Skeletal muscle satellite cell (primary cell): Measurements from ENCODE around the gene EIF3D.
"Not testable (repeated sequence)": the region's sequence is repeated elsewhere in the genome, so short reads cannot be mapped to it uniquely, and the experiment has no call there.

ENCODE experiments used
- H3K27me3 ChIP-seq: 2 replicates; pipeline ENCODE4 v1.7.0; 2013; ENCODE audit warnings: low read length; ENCODE audit not compliant: control insufficient read depth, insufficient read depth
- H3K36me3 ChIP-seq: 2 replicates; pipeline ENCODE4 v1.7.0; 2013; ENCODE audit warnings: mild to moderate bottlenecking, control low read depth, low read length; ENCODE audit not compliant: insufficient read depth
- H3K4me1 ChIP-seq: 2 replicates; pipeline ENCODE4 v1.7.0; 2013; ENCODE audit warnings: low read length; ENCODE audit not compliant: control insufficient read depth, insufficient read depth
- H3K4me2 ChIP-seq: 2 replicates; pipeline ENCODE4 v1.7.0; 2013; ENCODE audit warnings: mild to moderate bottlenecking, low read length
- H3K4me3 ChIP-seq: 2 replicates; pipeline ENCODE4 v1.7.0; 2013; ENCODE audit warnings: low read length
- H3K9ac ChIP-seq: 2 replicates; pipeline ENCODE4 v1.7.0; 2013; ENCODE audit warnings: mild to moderate bottlenecking, low read depth, low read length, moderate library complexity
- H3K9me3 ChIP-seq: replicated peaks from 2 replicates; pipeline ENCODE4 v1.7.0; 2013; ENCODE audit warnings: mild to moderate bottlenecking, control low read depth, low read length

Gene EIF3D

DNA sequence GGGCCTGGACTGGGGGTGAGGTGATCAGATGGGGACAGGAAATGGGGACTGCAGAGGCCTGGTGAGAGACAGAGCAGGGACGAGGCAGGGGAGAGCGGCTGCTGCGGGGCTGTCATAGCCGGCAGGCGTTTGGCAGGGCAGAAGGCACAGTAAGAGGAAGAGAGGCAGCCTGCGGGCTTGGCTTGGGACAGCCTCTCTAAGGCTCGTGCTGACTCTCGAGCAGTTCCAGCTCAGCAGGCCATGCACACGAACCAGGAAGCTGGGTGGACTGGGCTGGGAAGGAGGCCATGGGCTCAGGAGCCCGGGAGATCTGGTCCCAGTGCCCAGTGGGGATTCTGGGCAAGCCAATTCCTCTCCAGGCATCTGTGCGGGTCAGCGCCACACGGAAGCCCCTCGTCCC is 19.6 kb upstream of the EIF3D start:
- Histone ChIP-seq H3K4me2 (no peak overlapping the region), H3K9me3 (no peaks in the 10 kb centered on the region), H3K4me1 (peaks cover 20% of the 10 kb centered on the region), H3K9ac (no peak overlapping the region), H3K36me3 (no peaks in the 10 kb centered on the region), H3K27me3 (peaks cover 24% of the 10 kb centered on the region), H3K4me3 (no peak overlapping the region)

DNA sequence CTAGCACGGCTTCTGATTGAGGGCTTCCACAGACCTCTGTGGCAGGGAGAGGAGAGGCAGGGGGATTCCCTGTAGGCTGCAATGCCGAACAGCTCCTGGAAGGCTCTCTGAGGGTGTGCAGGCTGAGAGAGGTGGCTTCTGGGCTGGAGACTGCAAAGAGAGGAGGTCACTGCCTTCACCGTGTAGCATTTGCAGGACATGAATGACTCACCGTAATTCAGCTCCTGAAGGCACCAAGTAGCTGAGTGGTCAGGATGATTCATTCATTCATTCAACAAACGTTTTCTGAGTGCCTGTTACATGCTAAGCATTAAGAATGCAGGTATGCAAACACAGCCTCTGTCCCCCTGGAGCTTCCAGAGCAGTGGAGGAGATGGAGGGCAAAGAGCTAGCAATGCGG is 18.0 kb upstream of the EIF3D start:
- no peaks in the 10 kb centered on the region for H3K9me3 ChIP-seq
- H3K4me1 ChIP-seq = peaks cover 25% of the 10 kb centered on the region
- no peak overlapping the region for H3K9ac ChIP-seq

DNA sequence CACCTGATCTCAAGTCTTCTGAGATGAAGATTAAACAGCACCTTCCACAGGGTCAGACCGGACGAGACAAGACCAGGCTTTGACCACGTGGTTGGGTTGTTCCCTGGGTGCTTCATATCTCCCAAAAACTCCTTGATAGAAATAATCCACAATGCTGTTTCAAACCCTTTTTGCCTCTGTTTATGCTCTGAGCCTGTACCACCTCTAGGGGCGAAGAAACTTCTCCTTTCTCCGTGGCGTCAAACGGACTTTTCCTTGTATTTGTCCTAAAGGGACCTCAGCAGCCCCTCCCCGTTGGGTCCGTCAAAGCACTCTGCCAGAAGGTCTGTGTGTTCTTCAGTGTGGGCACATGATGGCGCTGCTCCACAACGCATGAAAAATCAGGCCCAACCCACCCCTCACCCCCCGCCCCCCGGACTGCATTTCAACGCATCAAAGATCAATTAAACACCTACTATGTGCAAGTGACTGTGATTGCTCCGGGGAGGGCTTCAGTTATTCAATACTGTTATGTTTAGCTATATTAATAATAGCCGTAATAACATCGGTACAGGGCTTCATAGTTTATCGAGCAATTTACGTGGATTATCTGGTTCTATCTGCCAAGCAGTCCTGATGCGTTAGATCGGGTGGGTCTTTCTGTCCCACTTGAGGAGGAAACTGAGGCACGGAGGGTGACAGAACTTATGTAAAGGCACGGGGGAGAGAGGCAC is 17.3 kb upstream of the EIF3D start:
- Histone ChIP-seq H3K27me3 (peaks cover 12% of the 10 kb centered on the region), H3K4me3 (no peak overlapping the region), H3K9me3 (no peaks in the 10 kb centered on the region), H3K4me2 (peak overlapping the region; percentile 47), H3K9ac (no peak overlapping the region), H3K36me3 (no peaks in the 10 kb centered on the region), H3K4me1 (peaks cover 31% of the 10 kb centered on the region)

More for the DNA sequence above, 18.0 kb upstream of the EIF3D start:
- Histone ChIP-seq H3K27me3 (peaks cover 19% of the 10 kb centered on the region), H3K36me3 (no peaks in the 10 kb centered on the region), H3K4me3 (no peak overlapping the region), H3K4me2 (peak overlapping the region; percentile 47)

DNA sequence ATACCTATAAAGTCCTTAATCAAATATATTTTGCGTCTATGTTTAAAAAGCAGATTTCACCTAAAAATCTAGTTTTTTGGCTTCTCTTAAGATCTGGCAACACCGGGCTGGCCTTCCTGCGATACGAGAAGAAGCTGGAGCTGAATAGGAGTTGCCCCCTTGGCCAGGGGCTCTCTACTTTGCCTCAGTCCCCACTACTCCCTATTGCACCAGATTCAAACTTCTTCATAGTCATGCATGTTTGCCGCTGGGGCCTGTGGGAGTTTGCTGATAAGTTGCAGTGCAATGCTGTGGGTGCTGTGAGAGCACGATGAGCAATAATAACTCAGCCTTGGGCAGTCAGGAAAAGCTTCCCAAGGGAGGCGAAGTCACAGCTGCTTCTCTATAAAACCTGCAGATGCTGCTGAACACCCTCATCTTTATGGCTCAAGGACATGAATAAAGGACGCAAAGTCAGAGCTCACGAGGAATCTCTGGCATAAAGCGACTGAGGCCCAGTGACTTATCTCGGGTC is 15.2 kb upstream of the EIF3D start:
- no peaks in the 10 kb centered on the region for H3K36me3 ChIP-seq
- no peak overlapping the region for H3K4me3 ChIP-seq
- no peak overlapping the region for H3K4me2 ChIP-seq
- peaks cover 2% of the 10 kb centered on the region for H3K27me3 ChIP-seq
- no peaks in the 10 kb centered on the region for H3K9me3 ChIP-seq
- H3K4me1 ChIP-seq = peaks cover 31% of the 10 kb centered on the region
- peak overlapping the region; percentile 18 for H3K9ac ChIP-seq

DNA sequence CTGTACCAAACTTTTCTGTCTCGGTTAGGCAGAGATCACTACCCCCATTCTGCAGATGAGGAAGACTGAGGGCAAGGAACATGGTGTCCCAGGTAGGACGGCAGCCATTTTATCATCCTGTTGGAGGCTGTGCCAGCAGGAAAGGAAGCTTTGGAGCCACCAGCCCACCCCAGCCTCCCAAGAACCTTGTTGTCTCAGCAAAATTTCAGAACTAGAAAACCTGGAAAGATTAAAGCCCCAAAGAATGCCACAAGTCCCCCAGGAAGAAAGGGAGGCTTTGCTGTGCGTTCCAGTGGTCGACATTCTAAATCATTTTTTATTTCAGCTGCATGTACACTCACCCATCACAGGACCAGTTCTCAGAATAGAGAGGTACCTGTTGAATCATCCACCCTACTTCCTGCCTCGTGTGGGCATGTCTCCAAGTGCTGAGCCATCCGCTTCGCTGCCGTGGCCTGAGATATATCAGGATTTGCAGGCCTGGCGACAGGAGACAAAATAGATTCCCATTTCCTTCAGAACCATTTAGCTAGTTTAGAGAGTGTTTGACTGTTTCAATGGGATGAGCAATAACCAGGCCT is 13.0 kb upstream of the EIF3D start:
- Histone ChIP-seq H3K9me3 (no peaks in the 10 kb centered on the region), H3K27me3 (peaks cover 10% of the 10 kb centered on the region), H3K9ac (peak overlapping the region; percentile 41), H3K36me3 (no peaks in the 10 kb centered on the region), H3K4me2 (peak overlapping the region; percentile 44), H3K4me3 (no peak overlapping the region), H3K4me1 (peaks cover 24% of the 10 kb centered on the region)

DNA sequence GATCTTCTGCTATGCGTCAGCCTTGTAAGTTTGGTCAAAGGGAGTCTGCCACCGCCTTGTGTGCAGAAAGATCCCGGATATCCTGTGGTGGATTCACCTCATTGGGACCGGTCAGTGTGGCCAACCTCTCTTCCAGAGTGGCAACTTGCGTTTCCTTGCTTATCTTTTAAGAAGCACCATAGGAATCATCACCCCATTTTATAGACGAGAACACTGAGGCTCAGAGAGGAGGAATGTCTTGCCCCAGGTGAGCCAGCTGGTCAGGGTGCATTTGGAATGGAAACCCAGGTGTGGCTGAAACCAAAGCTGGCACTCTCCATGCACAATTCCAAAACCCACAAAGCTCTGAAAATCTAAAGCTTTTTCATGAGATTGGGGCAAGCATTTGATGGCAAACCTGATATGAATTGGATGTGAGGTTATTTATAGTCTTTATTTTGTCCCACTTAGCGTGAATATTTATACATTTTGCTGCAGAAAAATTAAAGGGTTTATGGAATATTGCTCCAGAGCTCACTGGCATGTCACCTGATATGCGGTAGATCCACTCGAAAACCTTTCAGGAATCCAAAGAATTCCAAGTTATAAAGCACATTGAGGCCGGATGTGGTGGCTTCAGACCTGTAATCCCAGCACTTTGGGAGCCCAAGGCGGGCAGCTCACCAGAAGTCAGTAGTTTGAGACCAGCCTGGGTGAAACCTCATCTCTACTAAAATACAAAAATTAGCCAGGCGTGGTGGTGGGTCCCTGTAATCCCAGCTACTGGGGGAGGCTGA is 12.1 kb upstream of the EIF3D start:
- peak overlapping the region; percentile 41 for H3K9ac ChIP-seq
- H3K36me3 ChIP-seq = no peaks in the 10 kb centered on the region
- peaks cover 19% of the 10 kb centered on the region for H3K27me3 ChIP-seq
- no peaks in the 10 kb centered on the region for H3K9me3 ChIP-seq
- no peak overlapping the region for H3K4me2 ChIP-seq
- H3K4me1 ChIP-seq = peaks cover 19% of the 10 kb centered on the region
- no peak overlapping the region for H3K4me3 ChIP-seq

DNA sequence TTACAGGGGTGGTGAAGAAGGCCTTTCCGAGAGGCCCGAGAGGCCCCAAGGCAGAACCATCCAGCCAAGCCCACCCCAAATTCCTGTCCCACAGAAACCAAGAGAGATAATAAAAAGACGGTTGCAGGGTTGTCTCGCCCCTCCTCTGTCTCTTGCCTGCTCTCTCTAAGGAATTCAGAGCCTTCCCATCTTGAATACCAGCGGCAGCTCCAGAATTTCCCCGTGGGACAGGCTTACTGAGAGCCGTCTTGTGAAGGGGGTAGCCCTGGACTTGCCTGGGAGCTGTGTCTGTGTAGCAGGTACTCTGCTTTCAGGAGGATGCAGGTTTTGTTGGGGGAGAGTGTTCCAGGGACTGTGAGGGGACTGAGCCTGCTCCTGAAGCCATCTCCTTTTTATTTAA is 9.6 kb upstream of the EIF3D start:
- H3K9ac ChIP-seq = no peak overlapping the region
- peaks cover 12% of the 10 kb centered on the region for H3K4me1 ChIP-seq
- no peak overlapping the region for H3K4me2 ChIP-seq
- H3K36me3 ChIP-seq = no peaks in the 10 kb centered on the region
- H3K4me3 ChIP-seq = no peak overlapping the region
- H3K27me3 ChIP-seq = peaks cover 19% of the 10 kb centered on the region
- no peaks in the 10 kb centered on the region for H3K9me3 ChIP-seq

DNA sequence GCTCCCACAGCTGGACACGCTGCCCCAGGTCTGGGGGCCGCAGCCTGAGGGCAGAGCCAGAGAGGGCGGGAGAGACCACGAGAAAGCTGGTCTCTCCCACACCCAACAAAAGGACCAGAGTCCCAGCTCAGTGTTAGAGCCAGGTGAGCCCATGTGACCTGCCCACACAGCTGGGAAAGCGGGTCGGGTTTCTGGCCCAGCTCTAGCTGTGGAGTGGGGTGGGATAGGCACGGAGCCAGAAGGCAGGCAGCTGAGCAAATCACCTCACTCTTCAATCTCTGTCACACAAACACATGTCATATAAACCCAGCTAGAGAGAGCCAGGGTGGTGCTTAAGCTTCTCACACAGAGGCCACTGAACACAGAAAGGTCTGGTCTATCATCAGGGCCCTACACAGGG is 7.8 kb upstream of the EIF3D start:
- no peaks in the 10 kb centered on the region for H3K36me3 ChIP-seq
- peaks cover 5% of the 10 kb centered on the region for H3K4me1 ChIP-seq
- H3K27me3 ChIP-seq = peaks cover 19% of the 10 kb centered on the region
- H3K4me3 ChIP-seq = no peak overlapping the region
- no peak overlapping the region for H3K4me2 ChIP-seq
- H3K9ac ChIP-seq = no peak overlapping the region
- no peaks in the 10 kb centered on the region for H3K9me3 ChIP-seq

DNA sequence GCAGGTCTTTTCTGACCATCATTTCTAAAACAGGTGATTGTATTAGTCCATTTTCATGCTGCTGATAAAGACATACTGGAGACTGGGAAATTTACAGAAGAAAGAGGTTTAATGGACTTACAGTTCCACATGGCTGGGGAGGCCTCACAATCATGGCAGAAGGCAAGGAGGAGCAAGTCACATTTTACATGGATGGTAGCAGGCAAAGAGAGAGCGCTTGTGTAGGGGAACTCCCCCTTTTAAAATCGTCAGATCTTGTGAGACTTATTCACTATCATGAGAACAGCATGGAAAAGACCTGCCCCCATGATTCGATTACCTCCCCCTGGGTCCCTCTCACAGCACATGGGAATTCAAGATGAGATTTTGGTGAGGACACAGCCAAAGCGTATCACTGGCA is 4.4 kb upstream of the EIF3D start:
- H3K9me3 ChIP-seq, H3K4me3 ChIP-seq, H3K4me2 ChIP-seq, H3K4me1 ChIP-seq, H3K9ac ChIP-seq, H3K36me3 ChIP-seq: not testable (repeated sequence)
- H3K27me3 ChIP-seq = peaks cover 16% of the 10 kb centered on the region

DNA sequence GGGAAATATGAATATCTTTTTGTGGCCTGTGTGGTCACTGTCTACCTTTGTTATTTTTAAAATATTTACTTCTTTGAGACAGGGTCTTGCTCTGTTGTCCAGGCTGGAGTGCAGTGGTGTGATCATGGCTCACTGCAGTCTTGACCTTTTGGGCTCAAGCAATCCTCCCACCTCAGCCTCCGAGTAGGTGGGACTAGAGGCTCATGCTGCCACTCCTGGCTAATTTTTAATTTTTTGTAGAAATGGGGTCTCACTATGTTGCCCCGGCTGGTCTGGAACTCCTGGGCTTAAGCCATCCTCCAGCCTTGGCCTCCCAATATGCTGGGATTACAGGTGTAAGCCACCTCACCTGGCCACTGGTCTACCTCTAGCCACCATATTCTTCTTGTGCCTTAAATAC is 3.5 kb upstream of the EIF3D start:
- Histone ChIP-seq H3K4me2 (no peak overlapping the region), H3K4me3 (no peak overlapping the region), H3K36me3 (no peaks in the 10 kb centered on the region), H3K4me1 (peaks cover 11% of the 10 kb centered on the region), H3K27me3 (peaks cover 14% of the 10 kb centered on the region), H3K9me3 (no peaks in the 10 kb centered on the region), H3K9ac (no peak overlapping the region)

DNA sequence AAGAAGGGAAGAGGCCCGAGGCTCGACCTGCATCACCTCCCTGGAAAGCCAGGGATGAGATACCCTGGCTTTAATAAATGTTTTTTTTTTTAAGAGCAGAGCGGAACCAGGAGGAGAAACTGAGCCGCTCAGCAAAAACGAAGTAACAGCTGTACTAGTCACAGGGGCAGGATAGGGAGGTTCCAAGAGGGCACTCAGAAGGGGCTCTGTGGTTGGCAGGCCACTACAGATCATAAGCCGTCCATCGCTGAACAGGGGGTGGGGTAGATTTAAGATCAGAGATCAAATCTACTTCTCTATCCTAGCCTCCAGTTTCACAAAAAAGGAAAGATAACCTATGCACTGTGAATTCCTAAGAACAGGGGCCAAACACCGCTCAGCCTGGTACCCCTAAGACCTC is 625 bp downstream of the EIF3D start:
- no peaks in the 10 kb centered on the region for H3K27me3 ChIP-seq
- peaks cover 37% of the 10 kb centered on the region for H3K36me3 ChIP-seq
- H3K4me1 ChIP-seq = peaks cover 19% of the 10 kb centered on the region
- no peaks in the 10 kb centered on the region for H3K9me3 ChIP-seq
- H3K4me2 ChIP-seq = peak overlapping the region; percentile 85
- H3K4me3 ChIP-seq = peak overlapping the region; percentile 96
- peak overlapping the region; percentile 99 for H3K9ac ChIP-seq
